NCI-H1436 (cell line): Measurements from ENCODE around the gene RYR1.

Experiments used
- DNase-seq: peaks from one replicate; lab custom pipeline; 2025; lab: John Stamatoyannopoulos, UW

The RYR1 gene

DNA sequence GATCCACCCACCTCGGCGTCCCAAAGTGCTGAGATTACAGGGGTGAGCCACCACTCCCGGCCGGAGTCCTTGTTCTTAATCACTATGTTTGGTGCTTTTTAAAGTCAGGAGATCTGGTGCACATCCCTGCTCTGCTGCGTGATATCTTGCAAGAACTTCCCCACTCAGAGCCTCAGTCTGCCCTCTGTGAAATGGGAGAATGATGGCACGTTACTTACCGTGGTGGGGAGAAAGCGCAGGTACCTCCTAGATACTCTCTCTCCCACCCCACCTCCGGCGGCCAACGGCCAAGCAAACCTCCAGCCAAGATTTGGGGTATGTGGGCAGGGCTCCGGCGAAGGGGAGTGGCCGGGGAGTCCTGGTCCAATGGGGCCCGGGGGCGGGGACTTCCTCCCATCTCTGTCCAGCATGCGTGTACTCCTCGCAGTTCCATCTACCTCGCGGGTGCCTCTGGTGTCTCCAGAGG lies at the start of gene RYR1:
TSS of gene RYR1 (plus strand) at position 424 of the 466 bp plus-strand sequence. CDS start 139 bp downstream, outside the sequence.
- DNase-seq: no peak

- DNase-seq: no peak
Observed at GRCh38 chr19:38383743-38384142, 49.7 kb upstream of the RYR1 start.

GRCh38 chr19:38384209-38385027 lies 49.1 kb upstream of the RYR1 start:
- no peak for DNase-seq

GRCh38 chr19:38385057-38385803 lies 48.3 kb upstream of the RYR1 start:
- DNase-seq: no peak

GRCh38 chr19:38385804-38386257 lies 47.7 kb upstream of the RYR1 start:
- no peak for DNase-seq

- DNase-seq: no peak
Observed at GRCh38 chr19:38386300-38386970, 47.1 kb upstream of the RYR1 start.

DNA sequence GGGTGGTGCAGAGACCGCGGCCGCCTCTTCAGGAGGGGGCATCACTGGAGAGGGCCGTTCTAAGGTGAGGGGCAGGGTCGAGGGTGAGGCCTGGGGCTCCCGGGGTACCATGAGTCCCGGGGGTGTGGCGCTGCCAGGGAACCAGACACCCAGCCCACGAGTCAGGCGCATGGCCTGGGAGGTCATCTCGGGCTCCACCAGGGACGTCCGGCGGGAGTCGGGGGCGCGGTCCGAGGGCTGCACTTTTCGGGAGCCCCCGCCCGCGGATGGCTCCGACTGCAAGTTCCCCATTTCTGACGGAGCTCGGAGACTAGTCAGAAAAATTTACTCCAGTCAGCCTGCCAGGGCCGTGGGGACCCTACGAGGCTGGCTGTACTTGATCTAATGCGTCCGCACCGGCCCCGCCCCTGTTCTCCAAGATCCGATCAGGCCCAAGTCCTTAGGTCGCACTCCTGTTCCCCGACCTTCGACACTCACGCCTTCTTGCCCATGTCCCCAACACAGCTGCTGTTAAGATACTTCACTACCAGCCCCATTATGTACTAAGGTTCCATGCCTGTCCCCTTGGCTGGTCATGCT lies 46.4 kb upstream of the RYR1 start:
- no peak for DNase-seq

DNA sequence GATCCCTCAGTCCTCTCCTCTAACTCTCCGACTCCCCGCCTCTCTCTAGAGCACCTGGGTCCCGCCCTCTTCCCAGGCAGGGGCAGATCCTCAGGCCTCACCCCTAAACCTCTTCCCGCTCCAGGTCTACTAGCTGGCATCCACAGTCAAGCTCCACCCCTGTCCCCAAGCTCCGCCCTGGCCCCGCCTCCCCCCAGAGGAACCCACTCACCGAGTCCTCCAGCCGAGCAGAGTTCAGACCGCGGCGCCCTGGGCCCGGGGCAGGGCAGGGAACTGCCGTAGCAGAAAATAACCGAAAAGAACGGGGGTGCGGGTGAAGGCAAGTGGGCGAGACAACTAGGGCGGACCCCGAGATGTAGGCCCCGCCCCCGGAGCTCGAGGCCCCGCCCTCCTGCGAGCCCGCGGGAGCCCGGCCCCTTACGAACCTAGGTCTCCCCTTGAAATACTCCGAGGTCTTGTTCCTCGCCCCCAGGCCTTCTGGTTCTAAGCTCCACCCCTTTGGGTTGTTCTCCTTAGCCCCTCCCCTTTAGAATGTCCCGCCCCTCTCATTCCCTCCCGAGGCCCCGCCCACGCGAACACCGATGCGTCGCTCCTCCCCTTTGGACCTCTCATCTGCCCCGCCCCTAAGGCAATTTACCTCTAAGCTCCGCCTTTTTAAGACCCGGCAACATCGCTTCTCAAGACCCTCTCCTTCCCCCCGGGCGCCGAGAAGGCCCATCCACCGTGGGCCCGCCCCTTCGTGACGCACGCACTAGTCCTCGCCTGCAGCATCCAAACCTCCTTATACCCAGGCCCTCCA lies 45.7 kb upstream of the RYR1 start, which contains the start of gene GGN:
TSS of gene GGN (minus strand) at position 485 of the 799 bp plus-strand sequence. CDS start 773 bp downstream, outside the sequence.
- peak; percentile 95 for DNase-seq

GRCh38 chr19:38388349-38389100 lies 45.0 kb upstream of the RYR1 start, which contains the start of gene SPRED3:
SPRED3 (plus strand) TSS chr19:38388697; CDS start chr19:38390303, 1,606 bp downstream.
- DNase-seq: peak; percentile 75

DNA sequence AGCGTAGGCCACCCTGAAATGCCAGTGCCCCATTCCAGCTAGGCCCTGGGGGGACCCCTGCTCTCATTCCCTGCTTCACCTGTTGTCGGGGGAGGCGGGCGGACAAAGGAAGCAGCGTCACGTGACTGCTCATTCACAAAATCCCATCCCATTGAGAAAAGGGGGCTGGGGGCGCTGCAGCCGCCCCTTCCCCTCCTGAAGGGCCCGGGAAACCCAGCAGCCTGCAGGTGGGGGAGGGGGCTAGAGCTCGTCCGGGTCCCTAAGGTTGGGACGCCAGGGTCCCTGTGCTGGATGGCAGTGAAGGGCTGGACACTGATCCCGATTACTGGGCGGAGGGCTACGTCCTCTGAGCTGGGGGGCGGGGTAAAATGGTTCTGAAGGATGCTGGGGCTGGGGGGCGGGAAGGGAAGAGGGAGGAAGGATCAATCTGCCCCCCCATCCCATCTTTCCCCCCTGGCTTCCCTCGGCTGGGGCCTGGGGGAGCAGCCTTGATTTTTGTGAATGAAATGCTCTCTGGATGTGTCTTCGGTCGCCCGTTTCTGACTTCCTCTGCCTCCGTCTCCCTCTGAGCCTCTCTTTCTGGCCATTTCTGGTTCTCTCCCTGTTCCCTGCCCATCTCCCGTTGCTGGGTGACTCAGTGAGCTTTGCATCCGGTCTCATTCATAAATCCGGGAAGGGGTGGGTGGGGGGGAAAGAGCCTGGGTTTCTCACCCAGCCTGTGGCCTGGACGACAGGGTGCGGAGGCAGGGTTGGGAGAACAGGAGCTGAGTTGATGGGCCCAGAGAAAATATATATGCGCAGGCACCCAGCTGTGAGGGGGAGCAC lies 44.2 kb upstream of the RYR1 start:
- no peak for DNase-seq

- no peak for DNase-seq
Observed at GRCh38 chr19:38389957-38390924, 43.2 kb upstream of the RYR1 start.

- DNase-seq: no peak
Observed at GRCh38 chr19:38391911-38392464, 41.5 kb upstream of the RYR1 start.

DNA sequence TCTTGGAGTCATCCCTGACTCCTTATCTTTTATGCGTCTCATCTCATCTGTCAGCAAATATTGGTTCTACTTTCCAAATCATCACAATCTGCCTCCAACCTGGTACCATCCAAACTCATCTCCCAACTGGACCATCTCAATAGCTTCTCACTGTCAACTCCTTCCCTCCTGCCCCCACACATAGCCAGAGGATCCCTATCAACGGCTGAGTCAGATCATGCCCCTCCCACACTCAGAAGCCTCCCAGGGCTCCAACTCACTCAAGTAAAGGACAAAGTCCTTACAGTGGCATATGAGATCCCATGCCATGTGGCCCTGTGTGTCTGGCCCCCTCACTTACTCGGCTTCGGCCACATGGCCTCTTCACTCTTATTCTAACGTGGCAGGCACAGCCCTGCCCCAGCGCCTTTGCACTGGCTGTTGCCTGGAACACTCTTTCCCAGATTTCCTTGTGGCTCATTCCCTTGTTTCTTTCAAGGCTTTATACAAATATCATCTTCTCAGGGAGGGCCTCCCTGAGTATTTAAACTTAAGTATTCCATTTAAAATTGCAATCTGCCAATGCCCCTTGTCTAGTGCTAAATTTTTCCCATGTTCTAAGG lies 40.7 kb upstream of the RYR1 start:
- no peak for DNase-seq

- no peak for DNase-seq
Observed at GRCh38 chr19:38394488-38394887, 39.0 kb upstream of the RYR1 start.

- no peak for DNase-seq
Observed at GRCh38 chr19:38395381-38396114, 37.9 kb upstream of the RYR1 start.

- no peak for DNase-seq
Observed at GRCh38 chr19:38399081-38399480, 34.4 kb upstream of the RYR1 start.

GRCh38 chr19:38399537-38399936 lies 34.0 kb upstream of the RYR1 start:
- DNase-seq: no peak
